ENCODE measurements around the gene ADCK1. TPM values are rescaled to one million over a fixed set of nuclear protein-coding genes. Genes with fewer than 3 reads are reported as not detected.

The ADCK1 gene
- polyA plus RNA-seq, 2 of the 4 experiments (the other 2 are of a cell fraction) = 6.6 to 8.1 TPM

DNA sequence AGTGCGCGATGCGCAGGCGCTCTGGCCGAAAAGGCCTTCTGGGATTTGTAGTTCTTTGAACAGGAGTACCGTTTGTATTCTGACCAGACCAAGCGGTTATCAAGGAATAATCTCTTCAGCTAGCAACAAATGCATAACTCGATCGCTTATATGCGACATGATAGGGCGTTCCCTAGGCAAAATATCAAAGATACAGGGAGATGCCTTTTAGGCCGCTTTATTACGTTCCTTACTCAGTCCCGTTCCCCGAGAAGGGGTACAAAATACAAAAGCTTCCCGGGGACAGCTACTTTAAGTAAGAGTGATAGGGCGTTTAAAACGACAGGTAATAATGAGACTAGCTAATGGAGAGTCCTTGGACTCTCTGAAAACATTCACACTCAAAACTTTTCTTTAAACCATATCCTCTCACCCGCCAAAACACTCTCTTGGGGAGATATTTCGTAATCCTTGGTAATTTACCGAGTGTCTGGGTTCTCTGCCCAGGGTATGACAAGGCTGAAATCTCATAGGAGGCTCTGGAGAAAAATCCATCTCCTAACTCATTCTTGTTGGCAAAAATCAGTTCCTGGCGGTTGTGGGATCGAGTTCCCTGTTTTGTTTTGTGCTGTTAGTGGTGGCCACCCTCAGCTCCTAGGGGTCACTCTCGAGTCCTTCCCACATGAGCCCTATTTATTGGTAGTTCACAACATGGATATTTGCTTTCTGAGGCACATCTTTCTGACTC, 38.5 kb upstream of the ADCK1 start:
- ChIA-PET POLR2A (interaction anchor here (0.7 to 2.7 kb wide), 3 partner anchors 10 to 39 kb away, joined by 3 to 13 read pairs (median 5); partner anchors contain the start of gene ADCK1), CTCF (interaction anchor here (0.5 to 4.5 kb wide), 20 partner anchors 9 to 900 kb away, joined by 3 to 17 read pairs (median 3); partner anchors contain the start of gene ADCK1)
- TF ChIP-seq FOXS1 (CRISPR knock-in tag; IDR thresholded peaks at IDR 0.05) (no peak), SMC3 (IDR thresholded peaks at IDR 0.05) (peak; percentile 45; the same call in 1 of the 3 replicates), EP300 (IDR thresholded peaks at IDR 0.05) (no peak), RNF2 (IDR thresholded peaks at IDR 0.05; ENCODE audit: borderline replicate concordance, low read depth) (no peak), TP53 (CRISPR knock-in tag; IDR thresholded peaks at IDR 0.05) (no peak), RAD21 (conservative IDR thresholded peaks at IDR 0.05 in 1 of 2, IDR thresholded peaks at IDR 0.05 in 1 of 2) (peak; percentile 33 to 47; a peak in 4 of 5 replicates), ATOH8 (CRISPR knock-in tag; IDR thresholded peaks at IDR 0.05; ENCODE audit: low read depth) (no peak), CTCF (IDR thresholded peaks at IDR 0.05) (peak; percentile 51), CEBPB (IDR thresholded peaks at IDR 0.05) (peak; percentile 65 to 72; a peak in 3 of 4 replicates), ZNF302 (CRISPR knock-in tag; IDR thresholded peaks at IDR 0.05) (no peak), CHD2 (IDR thresholded peaks at IDR 0.05; ENCODE audit: low read length, partially characterized antibody) (no peak), ZSCAN20 (CRISPR knock-in tag; IDR thresholded peaks at IDR 0.05) (no peak), MAZ (IDR thresholded peaks at IDR 0.05; ENCODE audit: borderline replicate concordance, low read depth, low read length) (no peak), RARB (CRISPR knock-in tag; IDR thresholded peaks at IDR 0.05) (peak; percentile 17; the same call in 1 of the 2 replicates), NPAS2 (CRISPR knock-in tag; IDR thresholded peaks at IDR 0.05; ENCODE audit: borderline replicate concordance) (no peak), HES2 (IDR thresholded peaks at IDR 0.05) (no peak), NR3C1 (IDR thresholded peaks at IDR 0.05) (no peak), EHF (CRISPR knock-in tag; IDR thresholded peaks at IDR 0.05) (no peak), FOSB (CRISPR knock-in tag; IDR thresholded peaks at IDR 0.05) (no peak)
- TF ChIP-seq, protein P1, sequence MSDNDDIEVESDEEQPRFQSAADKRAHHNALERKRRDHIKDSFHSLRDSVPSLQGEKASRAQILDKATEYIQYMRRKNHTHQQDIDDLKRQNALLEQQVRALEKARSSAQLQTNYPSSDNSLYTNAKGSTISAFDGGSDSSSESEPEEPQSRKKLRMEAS (IDR thresholded peaks at IDR 0.05) = no peak
- Histone ChIP-seq H3K27ac (peak overlapping the region; percentile 96 to 98), H3K4me1 (peaks cover 13% of the 10 kb centered on the region), H3K4me2 (peak overlapping the region; percentile 82), H3K9me3 (no peaks in the 10 kb centered on the region), H3K4me3 (peak overlapping the region; percentile 99)
- 2% methylated on average over 24 of the region's 24 CpGs for WGBS (ENCODE audit: missing lambda C conversion rate)
- peak; percentile 58 to 66 for DNase-seq (ENCODE audit: low read depth in 1 of 2, low spot score in 1 of 2)
- ATAC-seq = peak; percentile 80 to 81
- FAIRE-seq = no peak

GRCh38 chr14:77763316-77763715, 36.6 kb upstream of the ADCK1 start:
- DNase-seq (ENCODE audit: low read depth in 1 of 2, low spot score in 1 of 2) (no peak), FAIRE-seq (no peak), ATAC-seq (no peak)
- TF ChIP-seq ZFP36 (IDR thresholded peaks at IDR 0.05; ENCODE audit: borderline replicate concordance, partially characterized antibody) (no peak), ZNF302 (CRISPR knock-in tag; IDR thresholded peaks at IDR 0.05) (no peak), NPAS2 (CRISPR knock-in tag; IDR thresholded peaks at IDR 0.05; ENCODE audit: borderline replicate concordance) (no peak), MAFK (IDR thresholded peaks at IDR 0.05; ENCODE audit: partially characterized antibody) (no peak), EP300 (IDR thresholded peaks at IDR 0.05) (no peak), GATA3 (IDR thresholded peaks at IDR 0.05; ENCODE audit: borderline replicate concordance) (no peak)
- WGBS (ENCODE audit: missing lambda C conversion rate) = 23% methylated on average over 1 of the region's 1 CpG
- Histone ChIP-seq H3K4me1 (peaks cover 13% of the 10 kb centered on the region), H3K4me3 (no peak overlapping the region), H3K4me2 (no peak overlapping the region), H3K9me3 (no peaks in the 10 kb centered on the region), H3K27ac (no peak overlapping the region)
- ChIA-PET POLR2A (no interaction called here), CTCF (interaction anchor here (0.6 to 4.5 kb wide), 6 partner anchors 10 to 1596 kb away, joined by 3 to 17 read pairs (median 4); partner anchors contain the start of gene ADCK1)
